PC-9 (cell line): ENCODE data around the gene GPRIN2. TPM values are rescaled to one million over a fixed set of nuclear protein-coding genes. Genes with fewer than 3 reads are reported as not detected.

Source experiments
- BruUV-seq: library from RNA; stranded (reverse); fragments of 400-500 nt; replicated peaks from 2 replicates; lab custom pipeline; 2021; lab: Mats Ljungman, UMichigan
- CTCF ChIA-PET: fragments of 300-600 bp; sonication (Branson Sonifier 250); formaldehyde crosslinking; loops from one replicate; lab custom pipeline; 2022; ENCODE audit warnings: antibody characterized with exemption; lab: Charles Lee
- POLR2A ChIA-PET: fragments of 300-600 bp; sonication (Branson Sonifier 250); formaldehyde crosslinking; loops from one replicate; lab custom pipeline; 2022; ENCODE audit warnings: antibody characterized with exemption; ENCODE audit not compliant: unreplicated experiment; lab: Charles Lee
- DNase-seq, 2 experiments: peaks; one replicate each; pipeline versions ENCODE4 v3.0.0 to v3.0.0-alpha.2; 2015 to 2022; ENCODE audit warnings: mixed read lengths in 1 of 2
- H2AFZ ChIP-seq: fragments of 200-600 bp; sonication (generic); 2 replicates; pipeline ENCODE4 v1.8.1; 2017; ENCODE audit warnings: antibody characterized with exemption
- H3F3A ChIP-seq: fragments of 200-600 bp; sonication (generic); 2 replicates; pipeline ENCODE4 v1.8.1; 2017; ENCODE audit warnings: antibody characterized with exemption, mild to moderate bottlenecking, low read depth; ENCODE audit not compliant: insufficient read depth
- H3K27ac ChIP-seq: fragments of 200-600 bp; sonication (generic); 2 replicates; pipeline ENCODE4 v1.6.1; 2016; ENCODE audit warnings: mixed run types
- H3K27me3 ChIP-seq: fragments of 200-600 bp; sonication (generic); 2 replicates; pipeline ENCODE4 v1.6.1; 2016; ENCODE audit warnings: low read depth, mixed run types; ENCODE audit not compliant: insufficient read depth
- H3K36me3 ChIP-seq: fragments of 200-600 bp; sonication (generic); 2 replicates; pipeline ENCODE4 v1.6.1; 2016; ENCODE audit warnings: low read depth, mixed run types
- H3K4me1 ChIP-seq: fragments of 200-600 bp; sonication (generic); replicated peaks from 2 replicates; pipeline ENCODE4 v1.6.1; 2016; ENCODE audit warnings: mixed run types; ENCODE audit not compliant: insufficient read depth
- H3K4me2 ChIP-seq: fragments of 200-600 bp; sonication (generic); 2 replicates; pipeline ENCODE4 v1.6.1; 2017; ENCODE audit warnings: mixed run types
- H3K4me3 ChIP-seq: fragments of 200-600 bp; sonication (generic); 2 replicates; pipeline ENCODE4 v1.6.1; 2016; ENCODE audit warnings: mixed run types
- H3K79me2 ChIP-seq: fragments of 200-600 bp; sonication (generic); 2 replicates; pipeline ENCODE4 v1.6.1; 2017; ENCODE audit warnings: low read depth, mixed run types
- H3K9me2 ChIP-seq: fragments of 200-600 bp; sonication (generic); 2 replicates; pipeline ENCODE4 v1.8.1; 2017; ENCODE audit warnings: mild to moderate bottlenecking; ENCODE audit not compliant: insufficient read depth
- H3K9me3 ChIP-seq: fragments of 200-600 bp; sonication (generic); 2 replicates; pipeline ENCODE4 v1.8.1; 2016; ENCODE audit warnings: low read depth; ENCODE audit not compliant: insufficient read depth
- H4K20me1 ChIP-seq: fragments of 200-600 bp; sonication (generic); 2 replicates; pipeline ENCODE4 v1.8.1; 2017; ENCODE audit not compliant: insufficient read depth
- EZH2 ChIP-seq: fragments of 200-600 bp; sonication (generic); IDR thresholded peaks from 2 replicates; pipeline ENCODE4 v1.8.0; 2017; ENCODE audit warnings: antibody characterized with exemption, low read depth
- intact Hi-C: fragments of 100-400 bp; cut with micrococcal nuclease; formaldehyde crosslinking; loops from one replicate; pipeline ENCODE4 v1.10.0; 2022; ENCODE audit not compliant: unreplicated experiment
- total RNA-seq: library from RNA; stranded (reverse); gene quantifications from 2 replicates; pipeline ENCODE4 v1.2.3, GENCODE V29; 2021
- TF ChIP-seq, protein P1 (sequence below): fragments of 200-600 bp; sonication (generic); conservative IDR thresholded peaks from 2 replicates; pipeline ENCODE4 v1.6.1; 2017; ENCODE audit warnings: mixed run types, antibody characterized with exemption, mild to moderate bottlenecking, moderate library complexity

The GPRIN2 gene
- total RNA-seq, 1 experiment from 2014 or later: 33.1 TPM

DNA sequence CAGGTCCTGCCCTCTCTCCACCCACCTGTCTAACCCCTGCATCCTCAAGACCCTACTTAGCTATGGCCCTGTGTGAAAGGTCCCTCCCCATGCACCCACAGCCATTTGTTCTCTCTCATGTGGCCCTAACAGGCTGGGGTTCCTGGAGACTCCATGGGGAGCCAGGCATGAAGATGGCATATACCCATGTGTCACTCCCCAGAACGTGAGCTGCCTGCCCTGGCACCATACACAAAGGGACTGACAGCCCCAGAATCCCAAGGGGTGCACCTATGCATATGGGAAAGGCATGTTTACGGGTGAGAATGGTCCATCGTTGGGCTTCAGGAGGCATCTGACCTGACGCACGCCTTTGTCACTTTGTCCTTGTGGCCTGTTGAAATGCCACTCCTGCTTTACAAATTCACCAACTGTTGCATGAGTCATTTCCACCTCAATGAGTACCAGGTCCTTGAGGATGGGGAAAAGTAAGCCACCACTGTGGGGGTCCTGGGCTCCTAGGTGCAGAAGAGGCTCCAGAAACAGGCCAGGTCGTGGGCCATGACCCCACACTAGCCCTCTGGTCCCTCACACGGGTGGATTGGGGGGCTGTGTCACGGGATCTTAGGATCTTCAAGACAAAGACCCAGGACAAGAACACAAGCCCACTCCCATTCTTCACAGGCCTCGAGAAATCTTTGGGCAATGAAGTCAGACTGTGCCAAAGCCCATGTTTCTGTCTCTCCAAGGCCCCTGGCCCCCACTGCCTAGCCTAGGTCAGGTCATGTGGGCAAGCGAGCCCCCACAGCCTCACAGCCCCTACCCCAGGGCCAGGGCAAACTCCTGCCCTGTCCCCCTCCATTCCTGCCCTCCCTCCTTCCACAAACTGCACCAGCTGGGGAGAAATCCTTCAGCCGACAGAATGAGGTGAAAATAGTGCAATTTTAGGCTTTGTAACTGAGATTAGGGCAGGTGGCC is 8.6 kb downstream of the GPRIN2 start:
- Histone ChIP-seq H3K27ac (no peak overlapping the region), H3K9me3 (no peaks in the 10 kb centered on the region), H3K4me1 (peaks cover 24% of the 10 kb centered on the region), H3K4me3 (no peak overlapping the region), H3K36me3 (no peaks in the 10 kb centered on the region), H2AFZ (no peak overlapping the region), H3K27me3 (no peaks in the 10 kb centered on the region), H3F3A (peaks cover 17% of the 10 kb centered on the region; the same call in 1 of the 2 replicates), H3K4me2 (no peak overlapping the region), H3K9me2 (no peaks in the 10 kb centered on the region), H3K79me2 (no peaks in the 10 kb centered on the region), H4K20me1 (no peaks in the 10 kb centered on the region)
- ChIA-PET CTCF (interaction anchor here (0.6 kb wide), 1 partner anchor 13 kb away, joined by 5 read pairs; no protein-coding TSS in a partner anchor), POLR2A (interaction anchor here (0.7 kb wide), 1 partner anchor 616 kb away, joined by 3 read pairs; no protein-coding TSS in a partner anchor)
- intact Hi-C loops: no loop called here
- no peak for TF ChIP-seq EZH2
- TF ChIP-seq, protein P1, sequence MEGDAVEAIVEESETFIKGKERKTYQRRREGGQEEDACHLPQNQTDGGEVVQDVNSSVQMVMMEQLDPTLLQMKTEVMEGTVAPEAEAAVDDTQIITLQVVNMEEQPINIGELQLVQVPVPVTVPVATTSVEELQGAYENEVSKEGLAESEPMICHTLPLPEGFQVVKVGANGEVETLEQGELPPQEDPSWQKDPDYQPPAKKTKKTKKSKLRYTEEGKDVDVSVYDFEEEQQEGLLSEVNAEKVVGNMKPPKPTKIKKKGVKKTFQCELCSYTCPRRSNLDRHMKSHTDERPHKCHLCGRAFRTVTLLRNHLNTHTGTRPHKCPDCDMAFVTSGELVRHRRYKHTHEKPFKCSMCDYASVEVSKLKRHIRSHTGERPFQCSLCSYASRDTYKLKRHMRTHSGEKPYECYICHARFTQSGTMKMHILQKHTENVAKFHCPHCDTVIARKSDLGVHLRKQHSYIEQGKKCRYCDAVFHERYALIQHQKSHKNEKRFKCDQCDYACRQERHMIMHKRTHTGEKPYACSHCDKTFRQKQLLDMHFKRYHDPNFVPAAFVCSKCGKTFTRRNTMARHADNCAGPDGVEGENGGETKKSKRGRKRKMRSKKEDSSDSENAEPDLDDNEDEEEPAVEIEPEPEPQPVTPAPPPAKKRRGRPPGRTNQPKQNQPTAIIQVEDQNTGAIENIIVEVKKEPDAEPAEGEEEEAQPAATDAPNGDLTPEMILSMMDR: no peak
- BruUV-seq: no TSS peak
- no peak for DNase-seq

DNA sequence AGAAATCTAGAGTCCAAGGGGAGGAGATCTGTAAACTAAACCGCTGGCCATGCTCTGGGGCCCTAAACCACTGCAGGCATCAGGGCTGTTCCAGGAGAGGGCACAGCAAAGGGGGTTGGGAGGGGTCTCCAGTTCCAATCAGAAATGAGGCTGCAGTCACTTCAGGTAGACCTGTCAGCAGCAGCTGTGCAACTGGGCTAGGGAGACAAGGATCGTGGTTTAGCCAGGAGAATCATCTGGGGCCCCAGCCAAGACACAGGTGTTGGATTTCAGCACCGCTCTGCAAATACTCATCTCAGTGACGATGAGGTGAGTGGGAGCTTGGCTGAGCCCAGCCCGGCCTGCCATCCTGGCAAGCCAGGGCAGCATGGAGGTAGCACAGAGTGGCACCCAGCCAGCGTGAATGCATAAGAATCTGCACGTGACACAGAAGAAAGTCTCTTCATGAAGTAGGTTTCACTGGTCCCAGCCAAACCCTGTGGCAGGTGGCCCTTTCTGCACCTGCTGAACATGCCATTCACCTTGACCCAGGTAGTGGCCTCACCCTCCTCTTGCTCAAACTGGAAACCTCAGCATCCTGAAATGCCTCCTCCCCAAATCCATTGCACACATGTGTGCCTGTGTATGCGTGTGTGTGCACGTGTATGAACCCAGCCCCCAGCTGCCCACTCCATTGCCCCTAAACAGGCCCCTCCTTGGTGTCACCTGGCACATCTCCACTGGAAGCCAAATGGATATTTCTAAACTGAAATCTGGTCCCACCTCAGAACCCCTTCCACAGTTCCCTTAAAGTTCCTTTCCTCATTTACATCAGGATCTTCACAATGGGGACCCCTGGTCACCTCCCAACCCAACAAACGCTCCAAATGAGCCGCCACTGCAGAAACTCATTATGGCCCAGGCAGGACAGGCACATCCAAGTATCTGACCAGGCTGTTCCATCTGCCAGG is 9.6 kb downstream of the GPRIN2 start:
- Histone ChIP-seq H3F3A (peaks cover 17% of the 10 kb centered on the region; the same call in 1 of the 2 replicates), H3K9me3 (no peaks in the 10 kb centered on the region), H3K79me2 (no peaks in the 10 kb centered on the region), H3K27me3 (no peaks in the 10 kb centered on the region), H2AFZ (no peak overlapping the region), H3K4me2 (no peak overlapping the region), H3K4me1 (peaks cover 24% of the 10 kb centered on the region), H3K36me3 (no peaks in the 10 kb centered on the region), H4K20me1 (no peaks in the 10 kb centered on the region), H3K27ac (no peak overlapping the region), H3K4me3 (no peak overlapping the region), H3K9me2 (no peaks in the 10 kb centered on the region)
- no peak for DNase-seq
- ChIA-PET CTCF (no interaction called here), POLR2A (no interaction called here)
- no TSS peak for BruUV-seq
- intact Hi-C loops: loop anchor here (1.0 kb wide), 1 partner anchor 9 kb away; the partner anchor contains the start of gene GPRIN2
- TF ChIP-seq, protein P1: no peak
- no peak for TF ChIP-seq EZH2
